Measurements from ENCODE around the gene TMEM18. TPM values are rescaled to one million over a fixed set of nuclear protein-coding genes. Genes with fewer than 3 reads are reported as not detected.

The TMEM18 gene
- total and polyA plus RNA-seq, 2 experiments from 2014 or later = 15.0 to 41.9 TPM

- no peak for TF ChIP-seq CTCF (conservative IDR thresholded peaks at IDR 0.05; ENCODE audit: low read depth in 2 of 2)
- no peak for TF ChIP-seq REST (IDR thresholded peaks at IDR 0.05; ENCODE audit: unreplicated experiment)
- TF ChIP-seq ZNF114 (CRISPR knock-in tag; IDR thresholded peaks at IDR 0.05) = no peak
- TF ChIP-seq STAT1 (IDR thresholded peaks at IDR 0.05; ENCODE audit: unreplicated experiment) = no peak
- no peak for TF ChIP-seq POLR2AphosphoS5 (IDR thresholded peaks at IDR 0.05; ENCODE audit: low read depth)
- no peak for TF ChIP-seq CREB1 (CRISPR knock-in tag; IDR thresholded peaks at IDR 0.05; ENCODE audit: low read depth)
Observed at GRCh38 chr2:676647-677055, 555 bp downstream of the TMEM18 start (continued).

- TF ChIP-seq CTCF (conservative IDR thresholded peaks at IDR 0.05; ENCODE audit: low read depth in 2 of 2) = peak in 1 of 2 experiments; percentile 19; a peak in 1 of 4 replicates
- no peak for TF ChIP-seq EZH2phosphoT487 (IDR thresholded peaks at IDR 0.05; ENCODE audit: unreplicated experiment)
- Histone ChIP-seq H3K4me1 (ENCODE audit: insufficient read depth) (peaks cover 15% of the 10 kb centered on the region), H3K79me2 (replicated peaks; ENCODE audit: insufficient read depth) (peaks cover 38% of the 10 kb centered on the region), H3K4me3 (peak overlapping the region; percentile 77), H3K27ac (ENCODE audit: low read depth) (no peak overlapping the region; the same call in 1 of the 2 replicates), H3K4me2 (peak overlapping the region; percentile 85), H4K20me1 (replicated peaks; ENCODE audit: insufficient read depth) (peaks cover 9% of the 10 kb centered on the region), H3F3A (replicated peaks; ENCODE audit: low read depth) (0 out of 2 replicates have a peak, but pooled peaks cover 4% of the 10 kb centered on the region), H3K36me3 (ENCODE audit: insufficient read depth) (no peaks in the 10 kb centered on the region), H3K9me2 (ENCODE audit: insufficient read depth) (no peaks in the 10 kb centered on the region), H3K27me3 (ENCODE audit: insufficient read depth) (no peaks in the 10 kb centered on the region), H2AFZ (no peak overlapping the region)
- peaks cover 9% of the 10 kb centered on the region for H3K27me3 Mint-ChIP-seq (ENCODE audit: insufficient read depth, low read depth, poor library complexity)
- peak; percentile 79 for DNase-seq (ENCODE audit: low spot score)
- peak; percentile 63 for ATAC-seq
- H3K9me3 Mint-ChIP-seq = no peaks in the 10 kb centered on the region
- H3K27ac Mint-ChIP-seq = peak overlapping the region; percentile 96
- H3K4me3 Mint-ChIP-seq = peak overlapping the region; percentile 96
- peaks cover 53% of the 10 kb centered on the region for H3K4me1 Mint-ChIP-seq
- peaks cover 15% of the 10 kb centered on the region for H3K36me3 Mint-ChIP-seq (ENCODE audit: low read depth)
Observed at GRCh38 chr2:675982-676646, 1.1 kb downstream of the TMEM18 start.
